HEK293 (cell line): ENCODE results near the gene TSPYL6.

Experiments used
- CTCF ChIA-PET: fragments of 350-600 bp; formaldehyde crosslinking; extraction: SDS; loops from one replicate; lab custom pipeline; 2021; ENCODE audit warnings: antibody characterized with exemption; lab: Yijun Ruan, JAX
- POLR2A ChIA-PET: fragments of 300-600 bp; formaldehyde crosslinking; extraction: SDS; loops from one replicate; lab custom pipeline; 2020; ENCODE audit warnings: antibody characterized with exemption, inconsistent platforms; lab: Yijun Ruan, JAX
- H3K27ac ChIP-seq: fragments of 200-500 bp; sonication (Bioruptor generic); 2 replicates; pipeline ENCODE4 v1.5.1; 2014; ENCODE audit warnings: low read depth, low read length, control low read depth, inconsistent platforms; ENCODE audit errors: extremely low read depth
- H3K36me3 ChIP-seq, 2 experiments: fragments of 200-500 bp in 1 of 2; sonication (Bioruptor generic) in 1 of 2; 1 replicate in 1 of 2; 2 replicates in 1 of 2; pipeline ENCODE4 v1.5.1; 2014 to 2017; ENCODE audit warnings: inconsistent platforms in 2 of 2, low read length in 2 of 2; ENCODE audit not compliant: control insufficient read depth in 2 of 2, insufficient read depth in 1 of 2
- H3K4me1 ChIP-seq: fragments of 200-500 bp; sonication (Bioruptor generic); 2 replicates; pipeline ENCODE4 v1.5.1; 2014; ENCODE audit warnings: mild to moderate bottlenecking, low read length, inconsistent platforms; ENCODE audit not compliant: control insufficient read depth, insufficient read depth
- H3K4me3 ChIP-seq: 2 replicates; pipeline ENCODE4 v1.5.1; 2011; ENCODE audit warnings: low read depth, mild to moderate bottlenecking, control low read depth, low read length, moderate library complexity
- H3K9me3 ChIP-seq: fragments of 200-500 bp; sonication (Bioruptor generic); 2 replicates; pipeline ENCODE4 v1.5.1; 2014; ENCODE audit warnings: low read depth, low read length, inconsistent platforms; ENCODE audit not compliant: control insufficient read depth, insufficient read depth
- GFI1B ChIP-seq: fragments of 450-650 bp; formaldehyde crosslinking; IDR thresholded peaks from 2 replicates; pipeline ENCODE4 v1.5.1; 2016; ENCODE audit warnings: missing biosample characterization, missing genetic modification characterization
- HIC1 ChIP-seq: fragments of 450-650 bp; formaldehyde crosslinking; IDR thresholded peaks from 2 replicates; pipeline ENCODE4 v1.5.1; 2016; ENCODE audit warnings: missing biosample characterization, missing genetic modification characterization
- KLF10 ChIP-seq: fragments of 450-650 bp; IDR thresholded peaks from 2 replicates; pipeline ENCODE4 v1.5.1; 2018; ENCODE audit warnings: missing biosample characterization, mild to moderate bottlenecking, missing genetic modification characterization
- TCF7L2 ChIP-seq: IDR thresholded peaks from 2 replicates; pipeline ENCODE4 v1.6.1; 2011; ENCODE audit warnings: low read depth, mild to moderate bottlenecking, inconsistent platforms, low read length, moderate library complexity, borderline replicate concordance
- ZNF10 ChIP-seq: fragments of 450-650 bp; formaldehyde crosslinking; IDR thresholded peaks from 2 replicates; pipeline ENCODE4 v1.5.1; 2017; ENCODE audit warnings: missing biosample characterization, missing genetic modification characterization
- ZNF140 ChIP-seq: fragments of 450-650 bp; formaldehyde crosslinking; IDR thresholded peaks from 2 replicates; pipeline ENCODE4 v1.5.1; 2016; ENCODE audit warnings: missing biosample characterization, missing genetic modification characterization
- ZNF157 ChIP-seq: fragments of 450-650 bp; formaldehyde crosslinking; IDR thresholded peaks from 2 replicates; pipeline ENCODE4 v1.5.1; 2016; ENCODE audit warnings: missing biosample characterization, missing genetic modification characterization
- ZNF23 ChIP-seq: fragments of 450-650 bp; formaldehyde crosslinking; IDR thresholded peaks from 2 replicates; pipeline ENCODE4 v1.5.1; 2016; ENCODE audit warnings: missing biosample characterization, missing genetic modification characterization, borderline replicate concordance
- ZNF239 ChIP-seq: fragments of 450-650 bp; formaldehyde crosslinking; IDR thresholded peaks from 2 replicates; pipeline ENCODE4 v1.5.1; 2016; ENCODE audit warnings: missing biosample characterization, missing genetic modification characterization
- ZNF24 ChIP-seq: fragments of 450-650 bp; formaldehyde crosslinking; IDR thresholded peaks from 2 replicates; pipeline ENCODE4 v1.5.1; 2016; ENCODE audit warnings: missing biosample characterization, missing genetic modification characterization
- ZNF266 ChIP-seq: fragments of 450-650 bp; formaldehyde crosslinking; IDR thresholded peaks from 2 replicates; pipeline ENCODE4 v1.5.1; 2016; ENCODE audit warnings: missing biosample characterization, missing genetic modification characterization, low read depth
- ZNF341 ChIP-seq: fragments of 450-650 bp; formaldehyde crosslinking; IDR thresholded peaks from 2 replicates; pipeline ENCODE4; 2016; ENCODE audit warnings: low read depth, missing biosample characterization, missing genetic modification characterization
- ZNF394 ChIP-seq: fragments of 450-650 bp; formaldehyde crosslinking; IDR thresholded peaks from 2 replicates; pipeline ENCODE4 v1.5.1; 2016; ENCODE audit warnings: missing biosample characterization, missing genetic modification characterization, mild to moderate bottlenecking, moderate library complexity, borderline replicate concordance
- ZNF423 ChIP-seq: fragments of 450-650 bp; formaldehyde crosslinking; IDR thresholded peaks from 2 replicates; pipeline ENCODE4 v1.5.1; 2016; ENCODE audit warnings: missing biosample characterization, missing genetic modification characterization
- ZNF510 ChIP-seq: fragments of 450-650 bp; formaldehyde crosslinking; IDR thresholded peaks from 2 replicates; pipeline ENCODE4 v1.5.1; 2018; ENCODE audit warnings: mild to moderate bottlenecking, missing genetic modification characterization, missing biosample characterization; ENCODE audit not compliant: insufficient replicate concordance
- ZNF513 ChIP-seq: fragments of 450-650 bp; IDR thresholded peaks from 2 replicates; pipeline ENCODE4 v1.5.1; 2018; ENCODE audit warnings: missing biosample characterization, missing genetic modification characterization
- ZNF514 ChIP-seq: fragments of 450-650 bp; formaldehyde crosslinking; IDR thresholded peaks from 2 replicates; pipeline ENCODE4 v1.5.1; 2016; ENCODE audit warnings: missing biosample characterization, missing genetic modification characterization
- ZNF530 ChIP-seq: fragments of 450-650 bp; formaldehyde crosslinking; IDR thresholded peaks from 2 replicates; pipeline ENCODE4 v1.5.1; 2016; ENCODE audit warnings: low read depth, missing biosample characterization, missing genetic modification characterization
- ZNF549 ChIP-seq: fragments of 450-650 bp; IDR thresholded peaks from 2 replicates; pipeline ENCODE4 v1.5.1; 2018; ENCODE audit warnings: missing biosample characterization, missing genetic modification characterization, mild to moderate bottlenecking, inconsistent platforms, moderate library complexity
- ZNF596 ChIP-seq: fragments of 450-650 bp; IDR thresholded peaks from 2 replicates; pipeline ENCODE4 v1.5.0; 2018; ENCODE audit warnings: missing biosample characterization, mild to moderate bottlenecking, missing genetic modification characterization, moderate library complexity
- ZNF629 ChIP-seq: fragments of 450-650 bp; formaldehyde crosslinking; IDR thresholded peaks from 2 replicates; pipeline ENCODE4 v1.5.1; 2017; ENCODE audit warnings: missing biosample characterization, missing genetic modification characterization
- ZNF654 ChIP-seq: fragments of 450-650 bp; formaldehyde crosslinking; IDR thresholded peaks from 2 replicates; pipeline ENCODE4 v1.5.1; 2016; ENCODE audit warnings: low read depth, missing biosample characterization, missing genetic modification characterization
- ZNF658 ChIP-seq: fragments of 450-650 bp; formaldehyde crosslinking; IDR thresholded peaks from 2 replicates; pipeline ENCODE4; 2016; ENCODE audit warnings: missing biosample characterization, missing genetic modification characterization
- ZNF692 ChIP-seq: fragments of 450-650 bp; formaldehyde crosslinking; IDR thresholded peaks from 2 replicates; pipeline ENCODE4 v1.5.1; 2016; ENCODE audit warnings: missing biosample characterization, missing genetic modification characterization
- ZNF76 ChIP-seq: fragments of 450-650 bp; formaldehyde crosslinking; IDR thresholded peaks from 2 replicates; pipeline ENCODE4; 2016; ENCODE audit warnings: low read depth, missing biosample characterization, missing genetic modification characterization, borderline replicate concordance
- ZNF777 ChIP-seq: fragments of 450-650 bp; formaldehyde crosslinking; IDR thresholded peaks from 2 replicates; pipeline ENCODE4 v1.5.1; 2017; ENCODE audit warnings: missing biosample characterization, missing genetic modification characterization, borderline replicate concordance
- TF ChIP-seq, protein P1 (sequence below): fragments of 450-650 bp; formaldehyde crosslinking; IDR thresholded peaks from 2 replicates; pipeline ENCODE4 v1.5.1; 2016; ENCODE audit warnings: missing biosample characterization, missing genetic modification characterization
- TF ChIP-seq, protein P2 (sequence below): fragments of 450-650 bp; formaldehyde crosslinking; conservative IDR thresholded peaks from 2 replicates; pipeline ENCODE4 v1.5.1; 2016; ENCODE audit warnings: low read depth, missing biosample characterization, missing genetic modification characterization

Gene TSPYL6

DNA sequence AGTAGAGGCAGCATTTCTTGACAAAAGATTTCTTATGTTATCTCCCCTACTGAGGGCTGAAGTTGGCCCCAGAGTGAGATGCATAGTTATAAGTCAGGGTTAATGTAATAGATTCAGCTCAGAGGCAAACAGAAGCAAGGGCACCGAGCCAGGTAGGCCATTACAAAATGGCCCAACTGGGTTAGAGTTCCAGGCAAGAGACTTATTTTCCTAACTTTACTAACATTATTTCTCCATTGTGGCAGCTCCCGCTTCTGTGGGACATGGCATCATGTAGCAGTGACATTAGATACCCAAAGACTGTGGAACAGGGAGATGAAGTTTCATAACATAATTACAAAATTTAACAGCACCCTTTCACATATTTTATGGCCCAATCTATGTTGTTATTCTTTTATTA, 27.1 kb downstream of the TSPYL6 start:
- no peaks in the 10 kb centered on the region for H3K36me3 ChIP-seq
- no peak overlapping the region for H3K4me3 ChIP-seq
- no peaks in the 10 kb centered on the region for H3K9me3 ChIP-seq
- no peak overlapping the region for H3K27ac ChIP-seq
- TF ChIP-seq TCF7L2 (no peak), ZNF24 (tag by site-specific recombination) (no peak), ZNF692 (tag by site-specific recombination) (no peak), ZNF629 (tag by site-specific recombination) (no peak), ZNF157 (tag by site-specific recombination) (no peak), GFI1B (tag by site-specific recombination) (no peak), ZNF513 (no peak), ZNF549 (tag by site-specific recombination) (no peak), KLF10 (tag by site-specific recombination) (no peak), ZNF76 (tag by site-specific recombination) (no peak), ZNF596 (tag by site-specific recombination) (no peak), ZNF239 (tag by site-specific recombination) (no peak), ZNF510 (tag by site-specific recombination) (no peak), ZNF23 (tag by site-specific recombination) (no peak), ZNF423 (tag by site-specific recombination) (no peak), ZNF266 (no peak)
- TF ChIP-seq, protein P1, sequence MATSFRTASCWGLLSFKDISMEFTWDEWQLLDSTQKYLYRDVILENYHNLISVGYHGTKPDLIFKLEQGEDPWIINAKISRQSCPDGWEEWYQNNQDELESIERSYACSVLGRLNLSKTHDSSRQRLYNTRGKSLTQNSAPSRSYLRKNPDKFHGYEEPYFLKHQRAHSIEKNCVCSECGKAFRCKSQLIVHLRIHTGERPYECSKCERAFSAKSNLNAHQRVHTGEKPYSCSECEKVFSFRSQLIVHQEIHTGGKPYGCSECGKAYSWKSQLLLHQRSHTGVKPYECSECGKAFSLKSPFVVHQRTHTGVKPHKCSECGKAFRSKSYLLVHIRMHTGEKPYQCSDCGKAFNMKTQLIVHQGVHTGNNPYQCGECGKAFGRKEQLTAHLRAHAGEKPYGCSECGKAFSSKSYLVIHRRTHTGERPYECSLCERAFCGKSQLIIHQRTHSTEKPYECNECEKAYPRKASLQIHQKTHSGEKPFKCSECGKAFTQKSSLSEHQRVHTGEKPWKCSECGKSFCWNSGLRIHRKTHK (tag by site-specific recombination) = no peak
- CTCF ChIA-PET = no interaction called here
- H3K4me1 ChIP-seq = 0 out of 2 replicates have a peak, but pooled peaks cover 2% of the 10 kb centered on the region
- POLR2A ChIA-PET = no interaction called here

DNA sequence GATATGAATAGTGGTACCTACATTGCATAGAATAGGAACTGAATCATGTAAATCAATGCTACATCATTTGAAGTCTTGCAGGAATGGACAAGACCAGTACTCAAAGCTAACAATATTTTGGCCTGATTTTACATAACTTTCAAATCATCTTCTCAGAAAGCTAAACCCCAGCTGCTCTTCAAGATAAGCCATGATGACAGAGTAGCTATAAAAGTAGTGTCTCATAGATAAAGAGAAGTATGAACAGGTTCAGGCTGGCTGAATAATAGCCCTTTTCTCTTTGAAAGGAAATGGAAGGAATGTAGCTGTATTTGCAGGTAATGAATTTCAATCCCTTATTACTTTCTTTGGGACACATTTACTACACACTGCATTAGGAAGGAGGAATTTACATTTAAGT, 28.2 kb downstream of the TSPYL6 start:
- Histone ChIP-seq H3K36me3 (no peaks in the 10 kb centered on the region), H3K27ac (no peak overlapping the region), H3K4me3 (no peak overlapping the region), H3K9me3 (no peaks in the 10 kb centered on the region), H3K4me1 (0 out of 2 replicates have a peak, but pooled peaks cover 2% of the 10 kb centered on the region)
- ChIA-PET POLR2A (no interaction called here), CTCF (no interaction called here)
- TF ChIP-seq HIC1 (tag by site-specific recombination) (no peak), ZNF777 (no peak), ZNF514 (tag by site-specific recombination) (no peak), ZNF140 (tag by site-specific recombination) (no peak), ZNF654 (tag by site-specific recombination) (no peak), ZNF394 (tag by site-specific recombination) (no peak), ZNF530 (tag by site-specific recombination) (no peak), ZNF658 (no peak), ZNF10 (no peak), ZNF341 (tag by site-specific recombination) (no peak)
- TF ChIP-seq, protein P2, sequence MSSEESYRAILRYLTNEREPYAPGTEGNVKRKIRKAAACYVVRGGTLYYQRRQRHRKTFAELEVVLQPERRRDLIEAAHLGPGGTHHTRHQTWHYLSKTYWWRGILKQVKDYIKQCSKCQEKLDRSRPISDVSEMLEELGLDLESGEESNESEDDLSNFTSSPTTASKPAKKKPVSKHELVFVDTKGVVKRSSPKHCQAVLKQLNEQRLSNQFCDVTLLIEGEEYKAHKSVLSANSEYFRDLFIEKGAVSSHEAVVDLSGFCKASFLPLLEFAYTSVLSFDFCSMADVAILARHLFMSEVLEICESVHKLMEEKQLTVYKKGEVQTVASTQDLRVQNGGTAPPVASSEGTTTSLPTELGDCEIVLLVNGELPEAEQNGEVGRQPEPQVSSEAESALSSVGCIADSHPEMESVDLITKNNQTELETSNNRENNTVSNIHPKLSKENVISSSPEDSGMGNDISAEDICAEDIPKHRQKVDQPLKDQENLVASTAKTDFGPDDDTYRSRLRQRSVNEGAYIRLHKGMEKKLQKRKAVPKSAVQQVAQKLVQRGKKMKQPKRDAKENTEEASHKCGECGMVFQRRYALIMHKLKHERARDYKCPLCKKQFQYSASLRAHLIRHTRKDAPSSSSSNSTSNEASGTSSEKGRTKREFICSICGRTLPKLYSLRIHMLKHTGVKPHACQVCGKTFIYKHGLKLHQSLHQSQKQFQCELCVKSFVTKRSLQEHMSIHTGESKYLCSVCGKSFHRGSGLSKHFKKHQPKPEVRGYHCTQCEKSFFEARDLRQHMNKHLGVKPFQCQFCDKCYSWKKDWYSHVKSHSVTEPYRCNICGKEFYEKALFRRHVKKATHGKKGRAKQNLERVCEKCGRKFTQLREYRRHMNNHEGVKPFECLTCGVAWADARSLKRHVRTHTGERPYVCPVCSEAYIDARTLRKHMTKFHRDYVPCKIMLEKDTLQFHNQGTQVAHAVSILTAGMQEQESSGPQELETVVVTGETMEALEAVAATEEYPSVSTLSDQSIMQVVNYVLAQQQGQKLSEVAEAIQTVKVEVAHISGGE = no peak
